ENCODE data around the gene PLS1. TPM values are rescaled to one million over a fixed set of nuclear protein-coding genes. Genes with fewer than 3 reads are reported as not detected.

PLS1 gene
- total RNA-seq, 1 donor from 2014 or later, result not detected

- Histone ChIP-seq H3K27me3 (ENCODE audit: control insufficient read depth in 3 of 3, insufficient read depth in 3 of 3, low read length in 3 of 3) (no peaks in the 10 kb centered on the region), H3K9me3 (ENCODE audit: control insufficient read depth in 3 of 3, low read length in 3 of 3) (no peaks in the 10 kb centered on the region), H3K4me1 (ENCODE audit: control insufficient read depth in 3 of 3, insufficient read depth in 3 of 3, low read length in 3 of 3) (no peaks in the 10 kb centered on the region), H3K9ac (ENCODE audit: low read depth in 1 of 3, low read length in 3 of 3) (no peak overlapping the region), H3K36me3 (ENCODE audit: control insufficient read depth in 3 of 3, insufficient read depth in 3 of 3, low read length in 3 of 3) (no peaks in the 10 kb centered on the region), H3K27ac (ENCODE audit: low read depth, low read length) (no peak overlapping the region), H3K4me3 (ENCODE audit: low read length in 3 of 3) (no peak overlapping the region)
Measured at GRCh38 chr3:142633073-142633472, 36.9 kb downstream of the PLS1 start.

DNA sequence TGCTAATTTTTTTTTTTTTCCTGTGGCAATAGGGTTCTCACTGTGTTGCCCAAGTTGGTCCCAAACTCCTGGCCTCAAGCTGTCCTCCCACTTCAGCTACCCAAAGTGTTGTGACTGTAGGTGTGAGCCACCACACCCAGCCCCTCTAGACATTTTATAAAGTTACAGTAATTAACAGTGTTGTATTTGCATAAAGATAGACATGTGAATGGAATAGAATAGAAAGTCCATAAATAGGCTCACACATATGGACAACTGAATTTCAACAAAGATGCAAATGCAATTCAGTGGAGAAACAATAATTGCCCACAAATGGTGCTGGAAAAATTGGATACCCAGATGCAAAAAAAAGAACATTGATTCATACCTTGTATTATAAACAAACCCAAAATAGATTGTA, 39.9 kb downstream of the PLS1 start:
- Histone ChIP-seq H3K27me3 (ENCODE audit: control insufficient read depth in 3 of 3, insufficient read depth in 3 of 3, low read length in 3 of 3) (no peaks in the 10 kb centered on the region), H3K4me3 (ENCODE audit: low read length in 3 of 3) (no peak overlapping the region), H3K9me3 (ENCODE audit: control insufficient read depth in 3 of 3, low read length in 3 of 3) (no peaks in the 10 kb centered on the region), H3K9ac (ENCODE audit: low read depth in 1 of 3, low read length in 3 of 3) (no peak overlapping the region), H3K4me1 (ENCODE audit: control insufficient read depth in 3 of 3, insufficient read depth in 3 of 3, low read length in 3 of 3) (no peaks in the 10 kb centered on the region), H3K27ac (ENCODE audit: low read depth, low read length) (no peak overlapping the region), H3K36me3 (ENCODE audit: control insufficient read depth in 3 of 3, insufficient read depth in 3 of 3, low read length in 3 of 3) (no peaks in the 10 kb centered on the region)

GRCh38 chr3:142636664-142637063, 40.5 kb downstream of the PLS1 start:
- Histone ChIP-seq H3K36me3 (ENCODE audit: control insufficient read depth in 3 of 3, insufficient read depth in 3 of 3, low read length in 3 of 3) (no peaks in the 10 kb centered on the region), H3K27me3 (ENCODE audit: control insufficient read depth in 3 of 3, insufficient read depth in 3 of 3, low read length in 3 of 3) (no peaks in the 10 kb centered on the region), H3K9ac (ENCODE audit: low read depth in 1 of 3, low read length in 3 of 3) (no peak overlapping the region), H3K27ac (ENCODE audit: low read depth, low read length) (no peak overlapping the region), H3K4me3 (ENCODE audit: low read length in 3 of 3) (no peak overlapping the region), H3K9me3 (ENCODE audit: control insufficient read depth in 3 of 3, low read length in 3 of 3) (no peaks in the 10 kb centered on the region), H3K4me1 (ENCODE audit: control insufficient read depth in 3 of 3, insufficient read depth in 3 of 3, low read length in 3 of 3) (no peaks in the 10 kb centered on the region)

DNA sequence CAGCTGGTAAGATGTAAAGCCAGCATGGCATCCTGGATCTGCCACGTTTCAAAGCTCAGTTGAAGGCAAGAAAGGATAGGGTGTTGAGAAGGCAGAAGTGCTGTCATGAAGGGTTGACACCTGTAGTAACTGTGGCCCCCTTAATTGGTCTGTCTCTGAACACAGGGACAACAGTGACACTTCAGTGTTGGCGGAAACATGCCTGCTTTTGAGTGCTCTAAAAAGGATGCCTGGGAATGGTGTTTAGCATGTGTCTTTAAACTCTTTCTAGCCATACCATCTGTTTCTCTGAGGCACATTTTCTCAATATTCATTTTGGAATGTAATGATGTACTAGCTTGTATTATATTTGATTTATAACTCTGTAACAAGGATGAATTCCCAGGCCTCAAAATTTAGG, 42.1 kb downstream of the PLS1 start:
- Histone ChIP-seq H3K4me3 (ENCODE audit: low read length in 3 of 3) (no peak overlapping the region), H3K4me1 (ENCODE audit: control insufficient read depth in 3 of 3, insufficient read depth in 3 of 3, low read length in 3 of 3) (no peaks in the 10 kb centered on the region), H3K27ac (ENCODE audit: low read depth, low read length) (no peak overlapping the region), H3K9me3 (ENCODE audit: control insufficient read depth in 3 of 3, low read length in 3 of 3) (no peaks in the 10 kb centered on the region), H3K27me3 (ENCODE audit: control insufficient read depth in 3 of 3, insufficient read depth in 3 of 3, low read length in 3 of 3) (no peaks in the 10 kb centered on the region), H3K9ac (ENCODE audit: low read depth in 1 of 3, low read length in 3 of 3) (no peak overlapping the region), H3K36me3 (ENCODE audit: control insufficient read depth in 3 of 3, insufficient read depth in 3 of 3, low read length in 3 of 3) (no peaks in the 10 kb centered on the region)

GRCh38 chr3:142641504-142641903, 45.3 kb downstream of the PLS1 start:
- no peak overlapping the region for H3K27ac ChIP-seq (ENCODE audit: low read depth, low read length)

DNA sequence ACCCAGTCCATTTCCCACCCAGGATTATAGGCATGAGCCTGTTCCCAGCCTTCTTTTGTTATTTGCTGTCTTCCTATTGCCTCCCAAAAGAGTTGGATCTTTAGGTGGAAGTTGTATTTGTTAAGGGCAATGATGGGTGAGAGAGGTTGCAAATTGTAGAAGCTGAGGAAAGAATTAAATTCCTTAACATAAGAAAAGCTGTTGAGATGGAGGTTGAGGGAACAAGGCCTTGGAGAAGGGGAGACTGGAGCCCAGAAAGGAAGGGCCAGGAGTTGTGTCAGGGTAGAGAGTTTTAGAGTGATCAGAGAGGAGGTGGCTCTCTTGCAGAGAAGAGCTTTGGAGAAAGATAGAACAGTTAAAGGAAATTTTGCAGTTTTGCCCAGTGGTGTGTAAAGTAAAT, 46.8 kb downstream of the PLS1 start:
- Histone ChIP-seq H3K36me3 (ENCODE audit: control insufficient read depth in 3 of 3, insufficient read depth in 3 of 3, low read length in 3 of 3) (no peaks in the 10 kb centered on the region), H3K4me1 (ENCODE audit: control insufficient read depth in 3 of 3, insufficient read depth in 3 of 3, low read length in 3 of 3) (no peaks in the 10 kb centered on the region)

More at GRCh38 chr3:142641504-142641903, 45.3 kb downstream of the PLS1 start:
- Histone ChIP-seq H3K27me3 (ENCODE audit: control insufficient read depth in 3 of 3, insufficient read depth in 3 of 3, low read length in 3 of 3) (no peaks in the 10 kb centered on the region), H3K4me3 (ENCODE audit: low read length in 3 of 3) (no peak overlapping the region), H3K9me3 (ENCODE audit: control insufficient read depth in 3 of 3, low read length in 3 of 3) (no peaks in the 10 kb centered on the region), H3K9ac (ENCODE audit: low read depth in 1 of 3, low read length in 3 of 3) (no peak overlapping the region), H3K36me3 (ENCODE audit: control insufficient read depth in 3 of 3, insufficient read depth in 3 of 3, low read length in 3 of 3) (no peaks in the 10 kb centered on the region), H3K4me1 (ENCODE audit: control insufficient read depth in 3 of 3, insufficient read depth in 3 of 3, low read length in 3 of 3) (no peaks in the 10 kb centered on the region)

DNA sequence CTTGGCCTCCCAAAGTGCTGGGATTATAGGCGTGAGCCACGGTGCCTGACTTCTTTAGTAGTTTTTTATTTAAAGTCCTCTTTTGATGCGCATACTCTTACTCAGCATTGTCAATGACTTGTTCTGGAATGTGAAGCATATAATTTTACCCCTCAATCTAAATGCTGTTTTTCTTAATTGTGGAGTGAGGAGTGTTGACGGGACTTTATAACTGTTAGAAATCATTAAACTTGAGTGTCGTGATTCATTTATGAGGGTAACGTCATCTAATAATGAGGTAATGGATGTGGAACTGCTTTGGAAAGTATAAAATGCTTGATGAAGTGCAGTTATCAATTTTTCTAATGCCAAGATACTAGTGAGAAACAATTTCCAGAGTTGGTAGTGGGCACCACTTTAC, 48.3 kb downstream of the PLS1 start:
- H3K27ac ChIP-seq (ENCODE audit: low read depth, low read length), result no peak overlapping the region
- no peak overlapping the region for H3K4me3 ChIP-seq (ENCODE audit: low read length in 3 of 3)
- H3K36me3 ChIP-seq (ENCODE audit: control insufficient read depth in 3 of 3, insufficient read depth in 3 of 3, low read length in 3 of 3), result no peaks in the 10 kb centered on the region
- H3K4me1 ChIP-seq (ENCODE audit: control insufficient read depth in 3 of 3, insufficient read depth in 3 of 3, low read length in 3 of 3), result no peaks in the 10 kb centered on the region
- no peaks in the 10 kb centered on the region for H3K27me3 ChIP-seq (ENCODE audit: control insufficient read depth in 3 of 3, insufficient read depth in 3 of 3, low read length in 3 of 3)
- H3K9me3 ChIP-seq (ENCODE audit: control insufficient read depth in 3 of 3, low read length in 3 of 3), result no peaks in the 10 kb centered on the region
- H3K9ac ChIP-seq (ENCODE audit: low read depth in 1 of 3, low read length in 3 of 3), result no peak overlapping the region

More for the DNA sequence above, 46.8 kb downstream of the PLS1 start:
- no peak overlapping the region for H3K4me3 ChIP-seq (ENCODE audit: low read length in 3 of 3)
- H3K9ac ChIP-seq (ENCODE audit: low read depth in 1 of 3, low read length in 3 of 3), result no peak overlapping the region
- H3K27me3 ChIP-seq (ENCODE audit: control insufficient read depth in 3 of 3, insufficient read depth in 3 of 3, low read length in 3 of 3), result no peaks in the 10 kb centered on the region
- H3K9me3 ChIP-seq (ENCODE audit: control insufficient read depth in 3 of 3, low read length in 3 of 3), result no peaks in the 10 kb centered on the region
- no peak overlapping the region for H3K27ac ChIP-seq (ENCODE audit: low read depth, low read length)

- H3K9me3 ChIP-seq (ENCODE audit: control insufficient read depth in 3 of 3, low read length in 3 of 3), result no peaks in the 10 kb centered on the region
- H3K27me3 ChIP-seq (ENCODE audit: control insufficient read depth in 3 of 3, insufficient read depth in 3 of 3, low read length in 3 of 3), result no peaks in the 10 kb centered on the region
- H3K36me3 ChIP-seq (ENCODE audit: control insufficient read depth in 3 of 3, insufficient read depth in 3 of 3, low read length in 3 of 3), result no peaks in the 10 kb centered on the region
Measured at GRCh38 chr3:142645236-142645793, 49.1 kb downstream of the PLS1 start.

DNA sequence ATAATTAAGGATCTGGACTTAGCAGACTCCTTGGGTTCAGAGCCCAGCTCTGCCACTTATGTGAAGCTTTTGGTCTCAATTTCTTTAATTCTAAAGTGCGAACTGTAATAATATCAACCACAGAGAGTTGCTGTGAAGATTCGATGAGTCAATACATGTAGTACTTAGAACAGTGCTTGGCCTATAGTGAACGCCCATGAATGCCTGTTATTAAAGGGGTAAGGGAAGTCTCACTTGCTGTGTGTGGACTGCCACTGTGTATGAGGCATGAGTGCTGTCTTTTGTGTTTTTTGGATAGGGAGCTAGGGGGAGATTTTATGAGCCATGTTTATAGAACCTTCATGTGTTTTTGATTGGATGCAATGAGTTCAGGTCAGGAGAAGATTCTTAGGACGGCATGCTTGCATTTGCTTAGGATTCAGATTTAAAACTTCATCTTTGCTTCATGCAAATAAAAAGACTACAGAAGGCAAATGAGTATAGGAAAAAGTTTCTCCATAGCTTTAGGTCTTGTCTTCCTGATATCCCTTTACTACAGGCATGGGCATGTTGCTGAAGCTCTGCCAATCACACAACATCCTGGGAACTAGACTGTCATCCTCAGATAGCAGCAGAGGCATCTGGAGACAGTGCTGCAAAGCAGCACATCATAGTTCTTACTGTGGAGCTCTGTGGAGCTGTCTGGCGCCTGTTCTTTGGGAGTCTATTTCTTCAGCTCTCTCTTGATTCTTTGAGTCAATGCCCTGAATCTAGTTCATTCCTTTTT, 50.0 kb downstream of the PLS1 start:
- no peaks in the 10 kb centered on the region for H3K4me1 ChIP-seq (ENCODE audit: control insufficient read depth in 3 of 3, insufficient read depth in 3 of 3, low read length in 3 of 3)
- no peak overlapping the region for H3K27ac ChIP-seq (ENCODE audit: low read depth, low read length)
- H3K27me3 ChIP-seq (ENCODE audit: control insufficient read depth in 3 of 3, insufficient read depth in 3 of 3, low read length in 3 of 3), result no peaks in the 10 kb centered on the region
- no peak overlapping the region for H3K4me3 ChIP-seq (ENCODE audit: low read length in 3 of 3)
- H3K9ac ChIP-seq (ENCODE audit: low read depth in 1 of 3, low read length in 3 of 3), result no peak overlapping the region
- no peaks in the 10 kb centered on the region for H3K36me3 ChIP-seq (ENCODE audit: control insufficient read depth in 3 of 3, insufficient read depth in 3 of 3, low read length in 3 of 3)
- no peaks in the 10 kb centered on the region for H3K9me3 ChIP-seq (ENCODE audit: control insufficient read depth in 3 of 3, low read length in 3 of 3)

More at GRCh38 chr3:142645236-142645793, 49.1 kb downstream of the PLS1 start:
- no peak overlapping the region for H3K9ac ChIP-seq (ENCODE audit: low read depth in 1 of 3, low read length in 3 of 3)
- H3K4me1 ChIP-seq (ENCODE audit: control insufficient read depth in 3 of 3, insufficient read depth in 3 of 3, low read length in 3 of 3), result no peaks in the 10 kb centered on the region
- H3K4me3 ChIP-seq (ENCODE audit: low read length in 3 of 3), result no peak overlapping the region
- H3K27ac ChIP-seq (ENCODE audit: low read depth, low read length), result no peak overlapping the region

GRCh38 chr3:142647856-142648255, 51.7 kb downstream of the PLS1 start:
- no peak overlapping the region for H3K27ac ChIP-seq (ENCODE audit: low read depth, low read length)
- no peaks in the 10 kb centered on the region for H3K36me3 ChIP-seq (ENCODE audit: control insufficient read depth in 3 of 3, insufficient read depth in 3 of 3, low read length in 3 of 3)
- H3K27me3 ChIP-seq (ENCODE audit: control insufficient read depth in 3 of 3, insufficient read depth in 3 of 3, low read length in 3 of 3), result no peaks in the 10 kb centered on the region
- H3K9ac ChIP-seq (ENCODE audit: low read depth in 1 of 3, low read length in 3 of 3), result no peak overlapping the region
- no peaks in the 10 kb centered on the region for H3K4me1 ChIP-seq (ENCODE audit: control insufficient read depth in 3 of 3, insufficient read depth in 3 of 3, low read length in 3 of 3)
- no peak overlapping the region for H3K4me3 ChIP-seq (ENCODE audit: low read length in 3 of 3)
- H3K9me3 ChIP-seq (ENCODE audit: control insufficient read depth in 3 of 3, low read length in 3 of 3), result no peaks in the 10 kb centered on the region
